PC-9 (cell line): Measurements from ENCODE around the gene DAAM2. TPM values are rescaled to one million over a fixed set of nuclear protein-coding genes. Genes with fewer than 3 reads are reported as not detected.

ENCODE experiments used
- BruUV-seq: library from RNA; stranded (reverse); fragments of 400-500 nt; replicated peaks from 2 replicates; lab custom pipeline; 2021; lab: Mats Ljungman, UMichigan
- CTCF ChIA-PET: fragments of 300-600 bp; sonication (Branson Sonifier 250); formaldehyde crosslinking; loops from one replicate; lab custom pipeline; 2022; ENCODE audit warnings: antibody characterized with exemption; lab: Charles Lee
- POLR2A ChIA-PET: fragments of 300-600 bp; sonication (Branson Sonifier 250); formaldehyde crosslinking; loops from one replicate; lab custom pipeline; 2022; ENCODE audit warnings: antibody characterized with exemption; ENCODE audit not compliant: unreplicated experiment; lab: Charles Lee
- DNase-seq, 2 experiments: peaks; one replicate each; pipeline versions ENCODE4 v3.0.0 to v3.0.0-alpha.2; 2015 to 2022; ENCODE audit warnings: mixed read lengths in 1 of 2
- H2AFZ ChIP-seq: fragments of 200-600 bp; sonication (generic); 2 replicates; pipeline ENCODE4 v1.8.1; 2017; ENCODE audit warnings: antibody characterized with exemption
- H3F3A ChIP-seq: fragments of 200-600 bp; sonication (generic); 2 replicates; pipeline ENCODE4 v1.8.1; 2017; ENCODE audit warnings: antibody characterized with exemption, mild to moderate bottlenecking, low read depth; ENCODE audit not compliant: insufficient read depth
- H3K27ac ChIP-seq: fragments of 200-600 bp; sonication (generic); 2 replicates; pipeline ENCODE4 v1.6.1; 2016; ENCODE audit warnings: mixed run types
- H3K27me3 ChIP-seq: fragments of 200-600 bp; sonication (generic); 2 replicates; pipeline ENCODE4 v1.6.1; 2016; ENCODE audit warnings: low read depth, mixed run types; ENCODE audit not compliant: insufficient read depth
- H3K36me3 ChIP-seq: fragments of 200-600 bp; sonication (generic); 2 replicates; pipeline ENCODE4 v1.6.1; 2016; ENCODE audit warnings: low read depth, mixed run types
- H3K4me1 ChIP-seq: fragments of 200-600 bp; sonication (generic); replicated peaks from 2 replicates; pipeline ENCODE4 v1.6.1; 2016; ENCODE audit warnings: mixed run types; ENCODE audit not compliant: insufficient read depth
- H3K4me2 ChIP-seq: fragments of 200-600 bp; sonication (generic); 2 replicates; pipeline ENCODE4 v1.6.1; 2017; ENCODE audit warnings: mixed run types
- H3K4me3 ChIP-seq: fragments of 200-600 bp; sonication (generic); 2 replicates; pipeline ENCODE4 v1.6.1; 2016; ENCODE audit warnings: mixed run types
- H3K79me2 ChIP-seq: fragments of 200-600 bp; sonication (generic); 2 replicates; pipeline ENCODE4 v1.6.1; 2017; ENCODE audit warnings: low read depth, mixed run types
- H3K9me2 ChIP-seq: fragments of 200-600 bp; sonication (generic); 2 replicates; pipeline ENCODE4 v1.8.1; 2017; ENCODE audit warnings: mild to moderate bottlenecking; ENCODE audit not compliant: insufficient read depth
- H3K9me3 ChIP-seq: fragments of 200-600 bp; sonication (generic); 2 replicates; pipeline ENCODE4 v1.8.1; 2016; ENCODE audit warnings: low read depth; ENCODE audit not compliant: insufficient read depth
- H4K20me1 ChIP-seq: fragments of 200-600 bp; sonication (generic); 2 replicates; pipeline ENCODE4 v1.8.1; 2017; ENCODE audit not compliant: insufficient read depth
- EZH2 ChIP-seq: fragments of 200-600 bp; sonication (generic); IDR thresholded peaks from 2 replicates; pipeline ENCODE4 v1.8.0; 2017; ENCODE audit warnings: antibody characterized with exemption, low read depth
- intact Hi-C: fragments of 100-400 bp; cut with micrococcal nuclease; formaldehyde crosslinking; loops from one replicate; pipeline ENCODE4 v1.10.0; 2022; ENCODE audit not compliant: unreplicated experiment
- total RNA-seq: library from RNA; stranded (reverse); gene quantifications from 2 replicates; pipeline ENCODE4 v1.2.3, GENCODE V29; 2021
- TF ChIP-seq, protein P1 (sequence below): fragments of 200-600 bp; sonication (generic); conservative IDR thresholded peaks from 2 replicates; pipeline ENCODE4 v1.6.1; 2017; ENCODE audit warnings: mixed run types, antibody characterized with exemption, mild to moderate bottlenecking, moderate library complexity

Gene DAAM2
- total RNA-seq, 1 experiment from 2014 or later, result not detected

DNA sequence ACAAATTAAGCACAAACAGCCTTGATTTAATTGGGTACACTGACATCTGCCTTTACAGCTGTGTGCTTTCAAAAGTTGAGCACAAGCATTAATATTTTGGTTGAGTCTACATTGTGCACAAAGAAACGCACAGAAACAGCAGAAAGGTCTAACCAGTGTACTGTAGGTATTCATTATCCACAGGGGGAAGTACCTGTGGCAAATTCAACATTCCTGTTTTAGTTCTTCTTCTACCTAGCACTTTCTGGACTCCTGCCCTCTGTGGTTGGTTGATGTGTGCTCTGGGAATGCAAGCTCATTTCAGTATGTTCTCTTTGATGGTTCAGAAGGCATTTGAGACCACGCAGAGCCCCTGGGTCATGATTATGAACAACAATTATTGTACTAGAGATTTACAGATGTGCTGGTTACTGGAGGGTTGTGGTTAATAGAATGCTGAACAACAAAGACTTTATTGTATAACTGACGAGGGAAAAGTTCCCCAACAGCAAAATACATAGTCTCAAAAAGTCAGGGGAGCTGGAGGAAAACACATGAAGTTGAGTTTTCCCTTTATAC is 26.6 kb upstream of the DAAM2 start:
- DNase-seq, result no peak
- ChIA-PET POLR2A (no interaction called here), CTCF (no interaction called here)
- Histone ChIP-seq H3K79me2 (no peaks in the 10 kb centered on the region), H3F3A (no peaks in the 10 kb centered on the region), H3K4me3 (no peak overlapping the region), H3K4me1 (no peaks in the 10 kb centered on the region), H3K36me3 (no peaks in the 10 kb centered on the region), H3K27me3 (0 out of 2 replicates have a peak, but pooled peaks cover 4% of the 10 kb centered on the region), H2AFZ (no peak overlapping the region), H3K9me3 (no peaks in the 10 kb centered on the region), H4K20me1 (no peaks in the 10 kb centered on the region), H3K9me2 (no peaks in the 10 kb centered on the region), H3K4me2 (no peak overlapping the region), H3K27ac (no peak overlapping the region)
- BruUV-seq, result no TSS peak
- intact Hi-C loops, result no loop called here
- TF ChIP-seq EZH2, result no peak
- TF ChIP-seq, protein P1, sequence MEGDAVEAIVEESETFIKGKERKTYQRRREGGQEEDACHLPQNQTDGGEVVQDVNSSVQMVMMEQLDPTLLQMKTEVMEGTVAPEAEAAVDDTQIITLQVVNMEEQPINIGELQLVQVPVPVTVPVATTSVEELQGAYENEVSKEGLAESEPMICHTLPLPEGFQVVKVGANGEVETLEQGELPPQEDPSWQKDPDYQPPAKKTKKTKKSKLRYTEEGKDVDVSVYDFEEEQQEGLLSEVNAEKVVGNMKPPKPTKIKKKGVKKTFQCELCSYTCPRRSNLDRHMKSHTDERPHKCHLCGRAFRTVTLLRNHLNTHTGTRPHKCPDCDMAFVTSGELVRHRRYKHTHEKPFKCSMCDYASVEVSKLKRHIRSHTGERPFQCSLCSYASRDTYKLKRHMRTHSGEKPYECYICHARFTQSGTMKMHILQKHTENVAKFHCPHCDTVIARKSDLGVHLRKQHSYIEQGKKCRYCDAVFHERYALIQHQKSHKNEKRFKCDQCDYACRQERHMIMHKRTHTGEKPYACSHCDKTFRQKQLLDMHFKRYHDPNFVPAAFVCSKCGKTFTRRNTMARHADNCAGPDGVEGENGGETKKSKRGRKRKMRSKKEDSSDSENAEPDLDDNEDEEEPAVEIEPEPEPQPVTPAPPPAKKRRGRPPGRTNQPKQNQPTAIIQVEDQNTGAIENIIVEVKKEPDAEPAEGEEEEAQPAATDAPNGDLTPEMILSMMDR, result no peak

DNA sequence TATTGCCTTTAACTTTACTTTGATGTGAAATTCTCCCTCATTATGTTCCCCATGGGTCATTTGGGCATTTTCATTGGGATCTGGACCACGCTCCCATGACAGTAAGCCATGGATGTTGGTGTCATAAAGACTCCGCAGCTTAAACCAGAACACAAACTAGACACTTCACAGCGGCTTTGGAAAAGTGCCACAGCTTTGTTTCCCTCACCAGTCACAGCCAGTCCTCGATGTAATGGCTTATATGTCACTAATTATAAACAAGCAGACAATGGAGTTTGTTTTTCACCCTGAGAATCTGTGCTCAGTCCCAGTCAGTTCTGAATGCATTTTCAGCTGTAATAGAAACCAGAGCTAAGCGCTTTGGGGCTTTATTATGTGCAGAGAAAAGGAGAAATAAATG is 23.2 kb upstream of the DAAM2 start:
- Histone ChIP-seq H3K9me3 (no peaks in the 10 kb centered on the region), H3K27me3 (no peaks in the 10 kb centered on the region), H3K4me3 (no peak overlapping the region), H3K4me1 (no peaks in the 10 kb centered on the region), H3K36me3 (no peaks in the 10 kb centered on the region), H3K4me2 (no peak overlapping the region), H3K9me2 (no peaks in the 10 kb centered on the region), H3K27ac (no peak overlapping the region), H3K79me2 (no peaks in the 10 kb centered on the region), H4K20me1 (no peaks in the 10 kb centered on the region), H2AFZ (no peak overlapping the region), H3F3A (no peaks in the 10 kb centered on the region)
- intact Hi-C loops, result no loop called here
- BruUV-seq, result no TSS peak
- POLR2A ChIA-PET, result no interaction called here
- CTCF ChIA-PET, result no interaction called here
- DNase-seq, result no peak
- no peak for TF ChIP-seq EZH2

DNA sequence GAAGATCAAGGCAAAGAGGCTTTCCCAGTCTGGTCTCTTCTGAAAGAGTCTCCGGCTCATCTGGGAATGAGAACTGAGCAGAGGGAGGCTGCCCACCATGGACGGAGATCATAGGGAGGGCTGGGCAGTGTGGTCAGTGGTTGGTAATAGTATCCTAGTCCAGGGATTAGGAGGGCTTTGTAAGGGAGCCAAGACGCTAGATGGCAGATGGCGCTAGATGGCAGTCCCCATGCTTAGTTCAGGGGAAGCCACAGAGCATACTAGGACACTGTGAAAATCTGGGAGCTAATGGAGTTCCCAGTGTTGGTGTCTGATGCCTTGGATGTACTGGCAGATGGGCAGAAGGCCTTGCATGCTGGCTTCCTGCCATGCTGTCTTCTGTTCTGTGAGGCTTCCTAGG is 21.7 kb upstream of the DAAM2 start:
- no peaks in the 10 kb centered on the region for H3K9me3 ChIP-seq
- DNase-seq, result no peak
- no peaks in the 10 kb centered on the region for H3F3A ChIP-seq
- H3K79me2 ChIP-seq, result no peaks in the 10 kb centered on the region
- ChIA-PET CTCF (no interaction called here), POLR2A (no interaction called here)
- H4K20me1 ChIP-seq, result no peaks in the 10 kb centered on the region
- intact Hi-C loops, result no loop called here
- no peak for TF ChIP-seq EZH2
- no peak overlapping the region for H3K4me3 ChIP-seq
- no peak overlapping the region for H3K27ac ChIP-seq
- no peaks in the 10 kb centered on the region for H3K27me3 ChIP-seq
- no peaks in the 10 kb centered on the region for H3K4me1 ChIP-seq
- no peaks in the 10 kb centered on the region for H3K9me2 ChIP-seq
- no peaks in the 10 kb centered on the region for H3K36me3 ChIP-seq
- no peak overlapping the region for H2AFZ ChIP-seq
- no peak overlapping the region for H3K4me2 ChIP-seq
- BruUV-seq, result no TSS peak

DNA sequence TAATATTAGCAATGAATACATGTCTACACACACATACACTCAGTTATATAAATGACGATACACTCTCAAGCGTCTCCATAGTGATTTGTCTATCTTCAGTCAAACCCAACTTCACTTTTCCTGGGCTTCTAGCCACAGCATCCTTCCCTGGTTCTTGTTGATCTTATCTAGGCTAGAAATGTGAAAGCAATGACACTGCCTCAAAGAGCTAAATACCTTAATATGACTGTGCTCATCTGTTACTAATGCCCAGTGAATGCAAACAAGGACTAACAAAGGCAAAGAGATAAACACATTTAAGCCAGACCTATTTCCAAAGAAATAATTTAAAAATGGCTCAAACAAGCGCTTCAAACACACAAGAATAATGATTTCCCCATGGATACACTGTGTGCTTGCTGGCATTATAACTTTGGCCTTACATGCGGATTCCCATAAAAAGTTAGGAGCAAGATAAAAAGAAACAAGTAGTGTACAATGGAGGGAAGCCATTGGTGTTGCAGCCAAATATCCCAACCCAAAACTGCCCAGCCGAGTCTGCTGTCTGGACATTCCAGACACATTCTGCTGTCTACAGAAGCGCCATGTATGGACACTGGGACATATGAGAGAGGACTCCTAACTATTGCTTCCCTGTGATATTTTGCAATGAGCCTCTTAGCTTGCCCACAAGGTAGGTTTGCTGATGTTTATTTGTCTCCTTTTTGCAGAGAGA is 19.5 kb upstream of the DAAM2 start:
- POLR2A ChIA-PET, result no interaction called here
- H3K27ac ChIP-seq, result no peak overlapping the region
- no peaks in the 10 kb centered on the region for H3K9me3 ChIP-seq
- H3K79me2 ChIP-seq, result no peaks in the 10 kb centered on the region
- H2AFZ ChIP-seq, result no peak overlapping the region
- intact Hi-C loops, result no loop called here
- TF ChIP-seq, protein P1, result no peak
- no peak for TF ChIP-seq EZH2
- H3K4me3 ChIP-seq, result no peak overlapping the region
- H3K4me1 ChIP-seq, result no peaks in the 10 kb centered on the region
- CTCF ChIA-PET, result no interaction called here
- no peaks in the 10 kb centered on the region for H3K9me2 ChIP-seq
- no peak overlapping the region for H3K4me2 ChIP-seq
- DNase-seq, result no peak
- H3F3A ChIP-seq, result no peaks in the 10 kb centered on the region
- H3K27me3 ChIP-seq, result peaks cover 14% of the 10 kb centered on the region
- no TSS peak for BruUV-seq
- no peaks in the 10 kb centered on the region for H3K36me3 ChIP-seq
- no peaks in the 10 kb centered on the region for H4K20me1 ChIP-seq
